Loucy (cell line): ENCODE results near the gene HOXA9.

Source experiments
- EZH2phosphoT487 ChIP-seq: fragments of 200-600 bp; IDR thresholded peaks from 2 replicates; pipeline ENCODE4 v1.6.1; 2018; ENCODE audit warnings: antibody characterized with exemption, mild to moderate bottlenecking, moderate library complexity, borderline replicate concordance
- TF ChIP-seq, protein P1 (sequence below): fragments of 200-600 bp; sonication (generic); conservative IDR thresholded peaks from 2 replicates; pipeline ENCODE4 v1.5.1; 2014; ENCODE audit warnings: mild to moderate bottlenecking, antibody characterized with exemption, low read length

DNA sequence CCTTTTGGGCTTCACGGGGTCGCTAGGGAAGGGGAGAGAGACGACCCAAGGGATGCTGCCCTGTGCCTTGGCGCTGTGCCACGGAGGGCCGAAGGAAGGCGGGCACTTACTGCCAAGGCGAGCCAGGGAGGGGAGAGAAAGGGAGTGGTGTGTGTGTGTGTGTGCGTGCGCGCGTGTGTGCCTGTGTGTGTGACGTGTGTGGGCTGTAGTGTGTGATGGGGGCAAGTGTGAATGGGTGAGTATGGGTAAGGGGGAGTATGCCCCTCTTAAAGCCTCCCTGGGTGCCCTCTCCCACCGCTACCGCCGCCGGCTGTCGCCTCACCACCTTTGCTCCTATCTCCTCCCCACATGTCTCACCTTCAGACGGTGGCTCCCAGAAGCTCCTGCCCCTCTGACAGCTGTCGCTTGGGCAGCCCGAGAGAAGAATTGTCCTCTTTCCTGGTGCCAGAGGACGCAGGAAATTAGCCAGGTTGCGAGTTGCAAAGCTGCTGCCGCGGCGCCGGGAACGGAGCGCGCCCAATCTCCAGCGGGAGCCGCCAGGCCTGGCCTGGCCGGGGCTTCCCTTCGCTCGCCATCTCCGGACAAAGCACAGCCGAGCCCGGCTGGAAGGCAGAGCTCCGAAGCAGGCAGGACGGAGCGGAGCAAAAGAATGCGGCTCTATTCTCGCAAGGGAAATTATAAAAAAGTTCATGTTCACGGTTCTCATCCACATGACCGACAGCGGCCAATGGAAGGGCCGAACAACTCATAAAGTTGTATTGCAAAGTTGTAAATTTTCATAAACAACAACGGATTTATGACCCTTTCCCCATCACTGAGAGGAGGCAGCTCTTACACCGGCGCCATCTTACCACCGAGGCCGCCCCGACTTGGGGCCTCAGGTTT is 13.2 kb downstream of the HOXA9 start, which contains the start of gene HOXA3:
- TF ChIP-seq, protein P1, sequence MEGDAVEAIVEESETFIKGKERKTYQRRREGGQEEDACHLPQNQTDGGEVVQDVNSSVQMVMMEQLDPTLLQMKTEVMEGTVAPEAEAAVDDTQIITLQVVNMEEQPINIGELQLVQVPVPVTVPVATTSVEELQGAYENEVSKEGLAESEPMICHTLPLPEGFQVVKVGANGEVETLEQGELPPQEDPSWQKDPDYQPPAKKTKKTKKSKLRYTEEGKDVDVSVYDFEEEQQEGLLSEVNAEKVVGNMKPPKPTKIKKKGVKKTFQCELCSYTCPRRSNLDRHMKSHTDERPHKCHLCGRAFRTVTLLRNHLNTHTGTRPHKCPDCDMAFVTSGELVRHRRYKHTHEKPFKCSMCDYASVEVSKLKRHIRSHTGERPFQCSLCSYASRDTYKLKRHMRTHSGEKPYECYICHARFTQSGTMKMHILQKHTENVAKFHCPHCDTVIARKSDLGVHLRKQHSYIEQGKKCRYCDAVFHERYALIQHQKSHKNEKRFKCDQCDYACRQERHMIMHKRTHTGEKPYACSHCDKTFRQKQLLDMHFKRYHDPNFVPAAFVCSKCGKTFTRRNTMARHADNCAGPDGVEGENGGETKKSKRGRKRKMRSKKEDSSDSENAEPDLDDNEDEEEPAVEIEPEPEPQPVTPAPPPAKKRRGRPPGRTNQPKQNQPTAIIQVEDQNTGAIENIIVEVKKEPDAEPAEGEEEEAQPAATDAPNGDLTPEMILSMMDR: no peak
- no peak for TF ChIP-seq EZH2phosphoT487
